Heart left ventricle (tissue), 16 donors: ENCODE data around the gene TMEM135. TPM values are rescaled to one million over a fixed set of nuclear protein-coding genes. Genes with fewer than 3 reads are reported as not detected.

Experiments
- ATAC-seq, 4 donors: fragments of 200-7000 bp; cut with Tn5 transposase; one replicate each; pipeline ENCODE4 v1.9.1; 2020 to 2022; ENCODE audit warnings: moderate library complexity in 4 of 4, mild to moderate bottlenecking in 3 of 4, moderate number of reproducible peaks in 1 of 4
- DNase-seq, 5 donors: peaks; one replicate each; pipeline ENCODE4 v3.0.0-alpha.2; 2020
- H3K27ac ChIP-seq, 12 donors: fragments of 200-600 bp; sonication (generic) in 4 of 12; one replicate each; pipeline versions ENCODE4 v1.5.0 to v1.8.0; 2016 to 2022; ENCODE audit warnings: mild to moderate bottlenecking in 2 of 12
- H3K27me3 ChIP-seq, 9 donors: fragments of 200-600 bp; sonication (generic) in 2 of 9; one replicate each; pipeline versions ENCODE4 v1.5.1 to v1.8.0; 2016 to 2022; ENCODE audit warnings: mild to moderate bottlenecking in 3 of 9
- H3K36me3 ChIP-seq, 9 donors: fragments of 200-600 bp; sonication (generic) in 2 of 9; one replicate each; pipeline versions ENCODE4 v1.5.0 to v1.8.0; 2018 to 2022; ENCODE audit warnings: mild to moderate bottlenecking in 2 of 9
- H3K4me1 ChIP-seq, 12 donors: fragments of 200-600 bp; sonication (generic) in 4 of 12; one replicate each; pipeline versions ENCODE4 v1.5.0 to v1.8.0; 2016 to 2022; ENCODE audit warnings: mild to moderate bottlenecking in 3 of 12
- H3K4me3 ChIP-seq, 12 donors: fragments of 200-600 bp; sonication (generic) in 4 of 12; one replicate each; pipeline versions ENCODE4 v1.5.0 to v1.8.0; 2017 to 2022; ENCODE audit warnings: mild to moderate bottlenecking in 9 of 12, moderate library complexity in 4 of 12
- H3K9me3 ChIP-seq, 12 donors: fragments of 200-600 bp; sonication (generic) in 4 of 12; one replicate each; pipeline versions ENCODE4 v1.5.0 to v1.8.0; 2016 to 2022; ENCODE audit warnings: mild to moderate bottlenecking in 1 of 12
- POLR2A ChIP-seq, 2 donors: fragments of 450-650 bp; IDR thresholded peaks; one replicate each; pipeline ENCODE4 v1.6.1; 2017; ENCODE audit warnings: antibody characterized with exemption in 2 of 2, mild to moderate bottlenecking in 2 of 2, moderate library complexity in 2 of 2
- WGBS, 4 donors: extraction: QIAGEN DNeasy Blood & Tissue Kit in 2 of 4; methylation state at CpG; one replicate each; pipeline versions ENCODE4 v1.1.5 to v1.1.7; 2013 to 2018; 5-methylcytosine and 5-hydroxymethylcytosine counted together
- intact Hi-C, 10 donors: fragments of 100-400 bp; cut with DNase I; formaldehyde crosslinking; loops; one replicate each; pipeline versions ENCODE4 v1.11.1 to v1.14.2; 2022
- polyA plus RNA-seq, 2 donors: library from polyadenylated mRNA; stranded (reverse); fragments of 200-250 nt; gene quantifications; one replicate each; pipeline ENCODE4 v1.2.3, GENCODE V29; 2013
- total RNA-seq, 9 donors: library from RNA; depleted of rRNA in 2 of 9; stranded (reverse); fragments of >200 nt in 2 of 9; fragmentation: NEBNext Ultra II Directional in 3 of 9; extraction: Animal tissue kit (Norgen Biotek cat#: 25700) in 3 of 9; gene quantifications; one replicate each; pipeline versions ENCODE4 v1.1.0 to v1.2.4, GENCODE V29; 2016 to 2023
- TF ChIP-seq, protein P1 (sequence below), 12 donors: fragments of 200-600 bp; sonication (generic) in 4 of 12; IDR thresholded peaks; one replicate each; pipeline versions ENCODE4 v1.5.0 to v1.8.0; 2018 to 2022; ENCODE audit warnings: antibody characterized with exemption in 12 of 12, mild to moderate bottlenecking in 5 of 12
- donor health status: ischemic (EF 13 %, LVEDD 7.1; RV severe dilation, severe dysfunction).
- donor health status: healthy with polysubstance abuse.
- donor health status: DM: no; HTN: yes; CAD: no.
- donor health status: DM: no; HTN: no; CAD: no.
- donor health status: ischemic (EF 25% LVEDD 6.9; RV normal size, moderate dysfunction).
- donor health status: ischemic (EF 25% LVEDD 5.7; RV mildly dilated, moderate dysfunction).
- donor health status: healthy.
- donor health status: DM: yes; HTN: yes; CAD: no.
- donor health status: ischemic (EF 35%, LVEDD 5.7; RV mildly dilated, moderate dysfunction).
- donor health status: nonischemic (EF 11% LVEDD 7.7; RV severe dilation, severe dysfunction).
- donor health status: DM: yes; HTN: yes; CAD: no.
- donor health status: PGD.
- donor health status: ischemic (EF 29% LVEDD 5.4; RV normal size, mild dysfunction).
- donor health status: nonischemic (EF 23%, LVEDD 6.1; RV moderate dilation, normal function).

The TMEM135 gene
- total and polyA plus RNA-seq, 11 donors = 3.9 to 22.7 (median 14.7) TPM

DNA sequence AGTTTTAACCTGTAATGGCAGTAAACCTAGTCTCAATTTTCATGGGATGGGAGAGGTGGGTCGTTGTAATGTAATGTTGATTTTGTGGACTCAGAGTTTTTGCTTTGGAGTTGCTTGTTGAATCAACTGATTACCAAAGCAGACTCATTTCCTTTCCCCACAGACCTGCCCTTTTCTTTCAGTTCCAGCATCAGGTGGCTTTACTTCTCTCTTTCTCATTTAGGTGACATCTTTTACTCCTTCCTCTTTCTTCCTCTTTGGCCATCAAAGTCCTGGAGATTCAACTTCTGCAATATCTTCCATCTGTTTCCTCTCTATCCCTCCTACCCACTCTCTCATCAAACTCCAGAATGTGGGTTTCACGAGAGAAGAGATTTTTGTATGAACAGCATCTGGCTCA, 313.9 kb downstream of the TMEM135 start:
- no peaks in the 10 kb centered on the region for H3K36me3 ChIP-seq
- ATAC-seq (no peak), DNase-seq (no peak)
- WGBS, 4 donors = 59 to 69% (median 62%) methylated on average over 2 of the region's 2 CpGs
- H3K27ac ChIP-seq = no peak overlapping the region
- intact Hi-C loops = loop anchor here in 8 of 10 donors (1.0 to 10.0 kb wide), 7 partner anchors 69 to 1203 kb away; partner anchors contain the start of gene CTSC (in 1 of the 8)
- H3K27me3 ChIP-seq = no peaks in the 10 kb centered on the region
- H3K4me1 ChIP-seq = peaks cover 0 to 50% (median 18%) of the 10 kb centered on the region in 12 donors
- no peak overlapping the region for H3K4me3 ChIP-seq
- H3K9me3 ChIP-seq = no peaks in the 10 kb centered on the region
- no peak for TF ChIP-seq POLR2A (IDR thresholded peaks at IDR 0.05)
- TF ChIP-seq, protein P1, sequence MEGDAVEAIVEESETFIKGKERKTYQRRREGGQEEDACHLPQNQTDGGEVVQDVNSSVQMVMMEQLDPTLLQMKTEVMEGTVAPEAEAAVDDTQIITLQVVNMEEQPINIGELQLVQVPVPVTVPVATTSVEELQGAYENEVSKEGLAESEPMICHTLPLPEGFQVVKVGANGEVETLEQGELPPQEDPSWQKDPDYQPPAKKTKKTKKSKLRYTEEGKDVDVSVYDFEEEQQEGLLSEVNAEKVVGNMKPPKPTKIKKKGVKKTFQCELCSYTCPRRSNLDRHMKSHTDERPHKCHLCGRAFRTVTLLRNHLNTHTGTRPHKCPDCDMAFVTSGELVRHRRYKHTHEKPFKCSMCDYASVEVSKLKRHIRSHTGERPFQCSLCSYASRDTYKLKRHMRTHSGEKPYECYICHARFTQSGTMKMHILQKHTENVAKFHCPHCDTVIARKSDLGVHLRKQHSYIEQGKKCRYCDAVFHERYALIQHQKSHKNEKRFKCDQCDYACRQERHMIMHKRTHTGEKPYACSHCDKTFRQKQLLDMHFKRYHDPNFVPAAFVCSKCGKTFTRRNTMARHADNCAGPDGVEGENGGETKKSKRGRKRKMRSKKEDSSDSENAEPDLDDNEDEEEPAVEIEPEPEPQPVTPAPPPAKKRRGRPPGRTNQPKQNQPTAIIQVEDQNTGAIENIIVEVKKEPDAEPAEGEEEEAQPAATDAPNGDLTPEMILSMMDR (IDR thresholded peaks at IDR 0.05) = no peak

DNA sequence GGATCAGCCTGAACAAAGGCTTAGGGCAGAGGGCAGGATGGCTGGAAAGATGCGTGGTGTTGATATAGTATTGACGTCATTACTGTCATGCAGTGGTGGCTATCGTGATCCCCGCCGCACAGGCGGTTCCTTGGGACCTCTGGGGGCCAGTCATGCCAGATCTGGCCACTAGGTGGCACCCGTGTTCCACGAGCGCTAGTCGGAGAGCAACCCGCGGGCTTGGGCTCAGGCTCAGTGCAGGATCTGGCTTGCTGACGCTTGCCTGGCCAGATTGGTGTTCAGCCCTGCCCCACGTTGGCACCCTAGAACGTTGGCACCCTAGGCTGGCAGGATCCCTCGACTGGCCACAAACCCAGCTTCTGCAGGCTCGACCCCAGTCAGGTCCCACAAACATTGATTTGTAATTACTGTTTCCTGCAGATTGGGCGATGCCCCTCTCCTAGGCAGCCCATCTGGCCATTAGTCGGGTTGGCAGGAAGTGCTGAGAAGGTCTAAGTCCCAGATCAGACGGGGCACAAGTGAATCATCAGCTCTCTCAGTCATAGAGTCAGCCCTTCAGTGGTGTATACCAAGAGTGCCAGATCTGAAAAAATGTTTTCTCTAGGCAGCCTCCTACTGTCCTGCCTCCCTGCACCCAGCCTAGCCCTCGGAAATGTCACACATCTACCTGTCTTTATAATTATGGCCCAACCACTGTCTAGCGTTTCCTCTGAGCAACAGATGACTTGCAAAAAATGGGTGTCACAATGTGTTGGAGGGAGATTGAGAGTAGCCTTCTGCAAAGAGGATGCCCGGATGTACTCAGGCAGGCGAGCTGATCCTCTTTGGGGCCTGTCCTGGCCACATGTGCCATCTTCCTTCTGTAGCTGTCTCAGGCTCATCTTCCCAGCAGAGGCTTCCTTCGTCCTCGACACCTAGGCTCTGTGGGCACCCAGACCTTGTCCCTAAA, 315.3 kb downstream of the TMEM135 start:
- no peak for TF ChIP-seq POLR2A (IDR thresholded peaks at IDR 0.05)
- TF ChIP-seq, protein P1 (IDR thresholded peaks at IDR 0.05) = peak; percentile 96 to 100 (median 99)
- ATAC-seq (peak; percentile 86 to 96 (median 94)), DNase-seq (peak; percentile 80 to 92 (median 85))
- no peaks in the 10 kb centered on the region for H3K27me3 ChIP-seq
- no peaks in the 10 kb centered on the region for H3K9me3 ChIP-seq
- peaks cover 0 to 50% (median 18%) of the 10 kb centered on the region in 12 donors for H3K4me1 ChIP-seq
- H3K27ac ChIP-seq = peak overlapping the region in 4 of 12 donors; percentile 3 to 62 (median 16)
- no peak overlapping the region for H3K4me3 ChIP-seq
- intact Hi-C loops = loop anchor here in 9 of 10 donors (1.0 to 10.0 kb wide), 7 partner anchors 68 to 1202 kb away; partner anchors contain the start of gene CTSC (in 1 of the 9)
- H3K36me3 ChIP-seq = no peaks in the 10 kb centered on the region
- WGBS, 4 donors = 21 to 41% (median 25%) methylated on average over 15 to 26 of the region's 26 CpGs

DNA sequence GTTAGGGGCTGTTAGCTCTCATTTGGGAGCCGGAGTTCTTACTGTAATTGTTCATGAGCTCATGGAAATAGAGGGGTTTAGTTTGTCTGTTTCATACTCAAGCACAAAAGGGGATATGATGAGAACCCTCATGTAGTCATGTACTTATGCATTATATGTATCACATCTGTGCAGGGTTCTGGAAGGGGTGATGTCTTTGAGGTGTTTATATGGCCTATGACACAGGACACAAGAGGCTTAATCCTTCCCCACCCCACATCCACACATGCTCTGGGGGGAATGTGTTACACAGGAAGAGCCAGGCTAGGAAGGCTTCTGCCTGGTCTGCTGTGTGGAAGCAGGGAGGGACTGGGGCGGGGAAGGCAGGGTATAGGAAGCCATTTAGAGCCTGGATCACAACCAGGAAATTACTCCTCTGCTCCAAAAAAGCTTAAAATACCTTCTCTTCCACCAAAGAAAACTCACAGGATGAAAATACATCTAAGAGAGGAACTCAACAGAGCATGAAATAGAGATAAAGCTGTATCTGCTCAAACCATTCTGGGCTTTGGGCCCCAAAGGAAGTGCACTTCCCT, 316.1 kb downstream of the TMEM135 start:
- 60 to 82% (median 69%) methylated on average over 2 of the region's 2 CpGs for WGBS, 4 donors

More for the DNA sequence above, 316.1 kb downstream of the TMEM135 start:
- Histone ChIP-seq H3K27ac (peak overlapping the region in 5 of 12 donors; percentile 16 to 62 (median 32)), H3K36me3 (no peaks in the 10 kb centered on the region), H3K4me3 (no peak overlapping the region), H3K4me1 (peaks cover 0 to 50% (median 18%) of the 10 kb centered on the region in 12 donors), H3K9me3 (no peaks in the 10 kb centered on the region), H3K27me3 (no peaks in the 10 kb centered on the region)
- DNase-seq (peak in 1 of 5 donors; percentile 22), ATAC-seq (peak in 3 of 4 donors; percentile 12 to 45 (median 33))
- intact Hi-C loops = loop anchor here (1.0 to 10.0 kb wide), 7 partner anchors 67 to 1201 kb away; partner anchors contain the start of gene CTSC (in 1 of the 10)
- TF ChIP-seq, protein P1 (IDR thresholded peaks at IDR 0.05) = no peak
- no peak for TF ChIP-seq POLR2A (IDR thresholded peaks at IDR 0.05)
